K562 (cell line): ENCODE measurements around the gene ATP5F1D. TPM values are rescaled to one million over a fixed set of nuclear protein-coding genes. Genes with fewer than 3 reads are reported as not detected.

Source experiments
- CTBP1 ChIP-seq: fragments of 450-650 bp; IDR thresholded peaks from 2 replicates; pipeline ENCODE4 v1.6.1; 2016; ENCODE audit warnings: borderline replicate concordance
- EGR1 ChIP-seq: fragments of 450-650 bp; conservative IDR thresholded peaks from 2 replicates; pipeline ENCODE4 v1.6.1; 2017; ENCODE audit warnings: mild to moderate bottlenecking
- FOXP1 ChIP-seq: sonication (generic); formaldehyde crosslinking; IDR thresholded peaks from 2 replicates; pipeline ENCODE4 v1.8.0; 2022; ENCODE audit warnings: mild to moderate bottlenecking, missing genetic modification reagents
- GATAD2A ChIP-seq: fragments of 450-650 bp; IDR thresholded peaks from 2 replicates; pipeline ENCODE4 v1.6.1; 2017
- HCFC1 ChIP-seq: IDR thresholded peaks from 2 replicates; pipeline ENCODE4 v1.6.1; 2012; ENCODE audit warnings: low read depth, low read length, improper control_type of control experiment
- KDM4B ChIP-seq, 2 experiments: fragments of 450-650 bp in 1 of 2; sonication (generic) in 1 of 2; IDR thresholded peaks; 2 replicates each; pipeline ENCODE4 v1.6.1; 2016 to 2017; ENCODE audit warnings: borderline replicate concordance in 2 of 2, antibody characterized with exemption in 1 of 2, low read depth in 1 of 2, mild to moderate bottlenecking in 1 of 2
- MBD2 ChIP-seq: sonication (generic); IDR thresholded peaks from 2 replicates; pipeline ENCODE4 v1.6.1; 2016; ENCODE audit warnings: low read depth, borderline replicate concordance
- NFRKB ChIP-seq: fragments of 450-650 bp; IDR thresholded peaks from 2 replicates; pipeline ENCODE4 v1.6.1; 2016; ENCODE audit warnings: low read depth
- PHB ChIP-seq: fragments of 250-450 bp; sonication (Bioruptor Pico); IDR thresholded peaks from 2 replicates; pipeline ENCODE4 v1.5.0; 2021
- PHTF2 ChIP-seq: fragments of 250-450 bp; sonication (Bioruptor Pico); IDR thresholded peaks from 2 replicates; pipeline ENCODE4 v1.5.0; 2021; ENCODE audit warnings: mild to moderate bottlenecking
- POLR2G ChIP-seq: fragments of 200-400 bp; formaldehyde crosslinking; IDR thresholded peaks from 2 replicates; pipeline ENCODE4 v1.6.1; 2017; ENCODE audit warnings: low read depth, mild to moderate bottlenecking, antibody characterized with exemption, low read length, moderate library complexity
- RFX7 ChIP-seq: fragments of 250-450 bp; sonication (Bioruptor Pico); IDR thresholded peaks from 2 replicates; pipeline ENCODE4 v1.5.1; 2021; ENCODE audit warnings: mild to moderate bottlenecking
- TEAD1 ChIP-seq, 2 experiments: fragments of 450-650 bp in 1 of 2; sonication (generic) in 1 of 2; formaldehyde crosslinking; IDR thresholded peaks; 2 replicates each; pipeline versions ENCODE4 v1.4.0 to v1.8.0; 2020 to 2022; ENCODE audit warnings: mild to moderate bottlenecking in 2 of 2, missing genetic modification reagents in 1 of 2
- UBTF ChIP-seq, 2 experiments: IDR thresholded peaks; 2 replicates each; pipeline ENCODE4 v1.6.1; 2012; ENCODE audit warnings: improper control_type of control experiment in 2 of 2, low read depth in 2 of 2, low read length in 2 of 2, borderline replicate concordance in 1 of 2
- XRCC3 ChIP-seq: fragments of 450-650 bp; IDR thresholded peaks from 2 replicates; pipeline ENCODE4 v1.6.1; 2017; ENCODE audit warnings: mild to moderate bottlenecking, moderate library complexity
- polyA plus RNA-seq, 8 experiments: library from polyadenylated mRNA; depleted of rRNA in 4 of 8; stranded (reverse) in 5 of 8; unstranded in 3 of 8; fragments of >200 nt; fragmentation: Nextera tagmentation in 2 of 8; fragmentation: Illumina TruSeq in 1 of 8; extraction: Ambion mirVana in 2 of 8; extraction: Trizol in 1 of 8; gene quantifications; 2 replicates each; pipeline versions ENCODE4 v1.2.1 to v1.2.3, GENCODE V29; 2011 to 2014; ENCODE audit warnings: inconsistent platforms in 1 of 8, missing spikeins in 1 of 8
- total RNA-seq, 7 experiments: library from RNA; depleted of rRNA in 6 of 7; stranded (reverse); fragments of >200 nt in 6 of 7; fragmentation: Illumina TruSeq in 2 of 7; extraction: Trizol in 2 of 7; gene quantifications; 2 replicates each; pipeline versions ENCODE4 v1.2.1 to v1.2.3, GENCODE V29; 2011 to 2021; ENCODE audit warnings: low replicate concordance in 1 of 7
- TF ChIP-seq, protein P1 (sequence below): sonication (generic); formaldehyde crosslinking; IDR thresholded peaks from 2 replicates; pipeline ENCODE4 v1.8.0; 2022; ENCODE audit warnings: mild to moderate bottlenecking, missing genetic modification reagents
- TF ChIP-seq, protein P2 (sequence below): sonication (generic); formaldehyde crosslinking; IDR thresholded peaks from 2 replicates; pipeline ENCODE4 v1.9.0; 2022; ENCODE audit warnings: mild to moderate bottlenecking, missing genetic modification reagents
- TF ChIP-seq, protein P3 (sequence below), 2 experiments: fragments of 150-350 bp in 1 of 2; IDR thresholded peaks; 2 replicates each; pipeline ENCODE4 v1.6.1; 2012 to 2016; ENCODE audit warnings: low read depth in 2 of 2, low read length in 2 of 2, mild to moderate bottlenecking in 1 of 2, moderate library complexity in 1 of 2

Gene ATP5F1D
- total and polyA plus RNA-seq, 9 of the 15 experiments (the other 6 are each of a cell fraction or from before 2014, with no cell fraction given) = 3.9 to 409 (median 36.8) TPM

- TF ChIP-seq TEAD1 (CRISPR knock-in tag; IDR thresholded peaks at IDR 0.05) (peak in 1 of 2 experiments; percentile 73; a peak in 2 of 4 replicates), POLR2G (0 out of 2 replicates have a peak, but pooled peaks have one; percentile 29), CTBP1 (peak; percentile 13; the same call in 1 of the 2 replicates), GATAD2A (0 out of 2 replicates have a peak, but pooled peaks have one; percentile 14), EGR1 (peak; percentile 89), NFRKB (no peak), PHB (no peak), MBD2 (0 out of 2 replicates have a peak, but pooled peaks have one; percentile 40), KDM4B (IDR thresholded peaks at IDR 0.05; ENCODE audit: borderline replicate concordance in 2 of 2, low read depth in 1 of 2) (peak in 1 of 2 experiments; percentile 28; a peak in 1 of 4 replicates), XRCC3 (no peak), RFX7 (CRISPR knock-in tag) (0 out of 2 replicates have a peak, but pooled peaks have one; percentile 25), UBTF (IDR thresholded peaks at IDR 0.05; ENCODE audit: borderline replicate concordance in 1 of 2, low read depth in 2 of 2, low read length in 2 of 2) (0 out of 4 replicates have a peak, but pooled peaks have one; percentile 24 to 53), PHTF2 (CRISPR knock-in tag) (no peak), FOXP1 (CRISPR knock-in tag) (peak; percentile 9; the same call in 1 of the 2 replicates), HCFC1 (peak; percentile 11; the same call in 1 of the 2 replicates)
- TF ChIP-seq, protein P1, sequence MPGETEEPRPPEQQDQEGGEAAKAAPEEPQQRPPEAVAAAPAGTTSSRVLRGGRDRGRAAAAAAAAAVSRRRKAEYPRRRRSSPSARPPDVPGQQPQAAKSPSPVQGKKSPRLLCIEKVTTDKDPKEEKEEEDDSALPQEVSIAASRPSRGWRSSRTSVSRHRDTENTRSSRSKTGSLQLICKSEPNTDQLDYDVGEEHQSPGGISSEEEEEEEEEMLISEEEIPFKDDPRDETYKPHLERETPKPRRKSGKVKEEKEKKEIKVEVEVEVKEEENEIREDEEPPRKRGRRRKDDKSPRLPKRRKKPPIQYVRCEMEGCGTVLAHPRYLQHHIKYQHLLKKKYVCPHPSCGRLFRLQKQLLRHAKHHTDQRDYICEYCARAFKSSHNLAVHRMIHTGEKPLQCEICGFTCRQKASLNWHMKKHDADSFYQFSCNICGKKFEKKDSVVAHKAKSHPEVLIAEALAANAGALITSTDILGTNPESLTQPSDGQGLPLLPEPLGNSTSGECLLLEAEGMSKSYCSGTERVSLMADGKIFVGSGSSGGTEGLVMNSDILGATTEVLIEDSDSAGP (CRISPR knock-in tag) = 0 out of 2 replicates have a peak, but pooled peaks have one; percentile 24
- TF ChIP-seq, protein P2, sequence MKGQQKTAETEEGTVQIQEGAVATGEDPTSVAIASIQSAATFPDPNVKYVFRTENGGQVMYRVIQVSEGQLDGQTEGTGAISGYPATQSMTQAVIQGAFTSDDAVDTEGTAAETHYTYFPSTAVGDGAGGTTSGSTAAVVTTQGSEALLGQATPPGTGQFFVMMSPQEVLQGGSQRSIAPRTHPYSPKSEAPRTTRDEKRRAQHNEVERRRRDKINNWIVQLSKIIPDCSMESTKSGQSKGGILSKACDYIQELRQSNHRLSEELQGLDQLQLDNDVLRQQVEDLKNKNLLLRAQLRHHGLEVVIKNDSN (CRISPR knock-in tag) = peak; percentile 49; the same call in 1 of the 2 replicates
- TF ChIP-seq, protein P3, sequence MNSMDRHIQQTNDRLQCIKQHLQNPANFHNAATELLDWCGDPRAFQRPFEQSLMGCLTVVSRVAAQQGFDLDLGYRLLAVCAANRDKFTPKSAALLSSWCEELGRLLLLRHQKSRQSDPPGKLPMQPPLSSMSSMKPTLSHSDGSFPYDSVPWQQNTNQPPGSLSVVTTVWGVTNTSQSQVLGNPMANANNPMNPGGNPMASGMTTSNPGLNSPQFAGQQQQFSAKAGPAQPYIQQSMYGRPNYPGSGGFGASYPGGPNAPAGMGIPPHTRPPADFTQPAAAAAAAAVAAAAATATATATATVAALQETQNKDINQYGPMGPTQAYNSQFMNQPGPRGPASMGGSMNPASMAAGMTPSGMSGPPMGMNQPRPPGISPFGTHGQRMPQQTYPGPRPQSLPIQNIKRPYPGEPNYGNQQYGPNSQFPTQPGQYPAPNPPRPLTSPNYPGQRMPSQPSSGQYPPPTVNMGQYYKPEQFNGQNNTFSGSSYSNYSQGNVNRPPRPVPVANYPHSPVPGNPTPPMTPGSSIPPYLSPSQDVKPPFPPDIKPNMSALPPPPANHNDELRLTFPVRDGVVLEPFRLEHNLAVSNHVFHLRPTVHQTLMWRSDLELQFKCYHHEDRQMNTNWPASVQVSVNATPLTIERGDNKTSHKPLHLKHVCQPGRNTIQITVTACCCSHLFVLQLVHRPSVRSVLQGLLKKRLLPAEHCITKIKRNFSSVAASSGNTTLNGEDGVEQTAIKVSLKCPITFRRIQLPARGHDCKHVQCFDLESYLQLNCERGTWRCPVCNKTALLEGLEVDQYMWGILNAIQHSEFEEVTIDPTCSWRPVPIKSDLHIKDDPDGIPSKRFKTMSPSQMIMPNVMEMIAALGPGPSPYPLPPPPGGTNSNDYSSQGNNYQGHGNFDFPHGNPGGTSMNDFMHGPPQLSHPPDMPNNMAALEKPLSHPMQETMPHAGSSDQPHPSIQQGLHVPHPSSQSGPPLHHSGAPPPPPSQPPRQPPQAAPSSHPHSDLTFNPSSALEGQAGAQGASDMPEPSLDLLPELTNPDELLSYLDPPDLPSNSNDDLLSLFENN (IDR thresholded peaks at IDR 0.05; ENCODE audit: low read depth in 2 of 2, low read length in 2 of 2) = no peak
These were observed 24.8 kb downstream of the ATP5F1D start (continued) for GRCh38 chr19:1266129-1266915.
